HL-60 (cell line): ENCODE data around the gene ABCC4.
A peak's percentile ranks its signal among the peaks of the same experiment; 100 is the strongest.

ENCODE experiments used
- DNase-seq, 2 experiments: peaks; one replicate each; pipeline ENCODE4 v3.0.0-alpha.2; 2010 to 2020; ENCODE audit warnings: low read depth in 1 of 2, low spot score in 1 of 2
- H3K27ac ChIP-seq: fragments of 250-450 bp; sonication (Bioruptor Pico); replicated peaks from 2 replicates; pipeline ENCODE4 v1.5.1; 2020; ENCODE audit warnings: mild to moderate bottlenecking, moderate library complexity
- H3K27me3 ChIP-seq: fragments of 250-450 bp; sonication (Bioruptor Pico); 2 replicates; pipeline ENCODE4 v1.5.1; 2021; ENCODE audit warnings: mild to moderate bottlenecking, moderate library complexity; ENCODE audit not compliant: insufficient read depth, poor library complexity, severe bottlenecking
- H3K4me3 ChIP-seq: replicated peaks from 2 replicates; pipeline ENCODE4 v1.5.1; 2011; ENCODE audit warnings: mild to moderate bottlenecking, control low read depth, low read length; ENCODE audit not compliant: insufficient read depth
- GABPA ChIP-seq: IDR thresholded peaks from 2 replicates; pipeline ENCODE4 v1.6.1; 2012; ENCODE audit warnings: low read depth
- POLR2AphosphoS5 ChIP-seq: IDR thresholded peaks from 2 replicates; pipeline ENCODE4 v1.6.1; 2012; ENCODE audit warnings: low read depth
- SPI1 ChIP-seq: IDR thresholded peaks from 2 replicates; pipeline ENCODE4 v1.6.1; 2012; ENCODE audit warnings: low read depth, mild to moderate bottlenecking, borderline replicate concordance
- TF ChIP-seq, protein P1 (sequence below): IDR thresholded peaks from 2 replicates; pipeline ENCODE4 v1.6.1; 2012; ENCODE audit warnings: low read depth; ENCODE audit not compliant: insufficient replicate concordance
- TF ChIP-seq, protein P2 (sequence below): IDR thresholded peaks from one replicate; pipeline ENCODE4 v1.5.1; 2011; ENCODE audit warnings: low read length, control low read depth, inconsistent platforms; ENCODE audit not compliant: insufficient read depth

ABCC4 gene

DNA sequence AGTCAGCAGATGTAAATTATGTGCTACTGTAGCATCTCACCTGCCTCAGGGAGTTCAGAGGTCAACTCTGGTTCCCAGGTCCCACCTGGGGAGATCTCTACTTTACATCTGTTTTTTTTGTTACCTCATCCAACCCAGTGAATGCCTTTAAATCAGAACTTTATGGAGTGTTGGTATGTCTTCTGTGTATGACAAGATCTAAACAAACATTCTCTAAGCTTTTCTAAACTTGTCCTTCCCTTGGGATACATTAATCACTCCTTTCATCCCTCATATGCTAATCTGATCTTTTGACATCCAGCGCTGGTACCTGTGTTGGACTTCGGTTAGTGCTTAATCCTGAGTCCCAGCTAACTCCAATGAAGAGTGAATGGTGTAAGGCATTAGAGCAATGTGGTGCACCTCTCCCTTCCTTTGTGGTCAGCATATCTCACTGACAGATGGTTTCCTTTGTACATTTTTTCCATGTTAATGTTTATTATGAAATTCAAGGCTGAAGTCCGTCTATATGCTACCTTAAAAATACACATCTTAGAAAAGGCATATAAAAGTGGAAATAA, 213.4 kb downstream of the ABCC4 start:
- no peak overlapping the region for H3K4me3 ChIP-seq
- H3K27me3 ChIP-seq = no peaks in the 10 kb centered on the region
- DNase-seq = peak; percentile 22 to 42
- TF ChIP-seq SPI1 (no peak), POLR2AphosphoS5 (peak; percentile 75)
- H3K27ac ChIP-seq = no peak overlapping the region

DNA sequence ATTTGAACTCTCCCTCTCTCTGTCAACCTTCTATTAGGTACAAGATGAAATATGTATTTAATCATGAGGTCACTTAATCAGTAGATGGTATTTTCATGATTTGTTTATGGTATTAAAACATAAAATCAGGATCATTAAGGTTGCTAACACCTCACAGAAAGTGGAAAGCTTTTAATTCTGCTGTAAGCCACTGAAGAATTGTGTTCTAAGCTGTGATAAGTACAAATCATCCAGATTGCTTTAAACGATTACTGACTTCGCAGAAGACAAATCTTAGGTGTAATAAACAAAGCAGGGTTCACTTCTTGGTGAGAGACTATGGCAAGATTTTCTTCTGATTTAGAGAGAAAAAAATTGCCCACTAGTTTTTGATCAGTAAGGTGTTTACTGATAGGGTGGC, 214.5 kb downstream of the ABCC4 start:
- Histone ChIP-seq H3K27ac (no peak overlapping the region), H3K4me3 (no peak overlapping the region), H3K27me3 (no peaks in the 10 kb centered on the region)
- DNase-seq = no peak
- TF ChIP-seq SPI1 (no peak), POLR2AphosphoS5 (no peak), GABPA (no peak)
- TF ChIP-seq, protein P1, sequence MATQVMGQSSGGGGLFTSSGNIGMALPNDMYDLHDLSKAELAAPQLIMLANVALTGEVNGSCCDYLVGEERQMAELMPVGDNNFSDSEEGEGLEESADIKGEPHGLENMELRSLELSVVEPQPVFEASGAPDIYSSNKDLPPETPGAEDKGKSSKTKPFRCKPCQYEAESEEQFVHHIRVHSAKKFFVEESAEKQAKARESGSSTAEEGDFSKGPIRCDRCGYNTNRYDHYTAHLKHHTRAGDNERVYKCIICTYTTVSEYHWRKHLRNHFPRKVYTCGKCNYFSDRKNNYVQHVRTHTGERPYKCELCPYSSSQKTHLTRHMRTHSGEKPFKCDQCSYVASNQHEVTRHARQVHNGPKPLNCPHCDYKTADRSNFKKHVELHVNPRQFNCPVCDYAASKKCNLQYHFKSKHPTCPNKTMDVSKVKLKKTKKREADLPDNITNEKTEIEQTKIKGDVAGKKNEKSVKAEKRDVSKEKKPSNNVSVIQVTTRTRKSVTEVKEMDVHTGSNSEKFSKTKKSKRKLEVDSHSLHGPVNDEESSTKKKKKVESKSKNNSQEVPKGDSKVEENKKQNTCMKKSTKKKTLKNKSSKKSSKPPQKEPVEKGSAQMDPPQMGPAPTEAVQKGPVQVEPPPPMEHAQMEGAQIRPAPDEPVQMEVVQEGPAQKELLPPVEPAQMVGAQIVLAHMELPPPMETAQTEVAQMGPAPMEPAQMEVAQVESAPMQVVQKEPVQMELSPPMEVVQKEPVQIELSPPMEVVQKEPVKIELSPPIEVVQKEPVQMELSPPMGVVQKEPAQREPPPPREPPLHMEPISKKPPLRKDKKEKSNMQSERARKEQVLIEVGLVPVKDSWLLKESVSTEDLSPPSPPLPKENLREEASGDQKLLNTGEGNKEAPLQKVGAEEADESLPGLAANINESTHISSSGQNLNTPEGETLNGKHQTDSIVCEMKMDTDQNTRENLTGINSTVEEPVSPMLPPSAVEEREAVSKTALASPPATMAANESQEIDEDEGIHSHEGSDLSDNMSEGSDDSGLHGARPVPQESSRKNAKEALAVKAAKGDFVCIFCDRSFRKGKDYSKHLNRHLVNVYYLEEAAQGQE = no peak
- TF ChIP-seq, protein P2, sequence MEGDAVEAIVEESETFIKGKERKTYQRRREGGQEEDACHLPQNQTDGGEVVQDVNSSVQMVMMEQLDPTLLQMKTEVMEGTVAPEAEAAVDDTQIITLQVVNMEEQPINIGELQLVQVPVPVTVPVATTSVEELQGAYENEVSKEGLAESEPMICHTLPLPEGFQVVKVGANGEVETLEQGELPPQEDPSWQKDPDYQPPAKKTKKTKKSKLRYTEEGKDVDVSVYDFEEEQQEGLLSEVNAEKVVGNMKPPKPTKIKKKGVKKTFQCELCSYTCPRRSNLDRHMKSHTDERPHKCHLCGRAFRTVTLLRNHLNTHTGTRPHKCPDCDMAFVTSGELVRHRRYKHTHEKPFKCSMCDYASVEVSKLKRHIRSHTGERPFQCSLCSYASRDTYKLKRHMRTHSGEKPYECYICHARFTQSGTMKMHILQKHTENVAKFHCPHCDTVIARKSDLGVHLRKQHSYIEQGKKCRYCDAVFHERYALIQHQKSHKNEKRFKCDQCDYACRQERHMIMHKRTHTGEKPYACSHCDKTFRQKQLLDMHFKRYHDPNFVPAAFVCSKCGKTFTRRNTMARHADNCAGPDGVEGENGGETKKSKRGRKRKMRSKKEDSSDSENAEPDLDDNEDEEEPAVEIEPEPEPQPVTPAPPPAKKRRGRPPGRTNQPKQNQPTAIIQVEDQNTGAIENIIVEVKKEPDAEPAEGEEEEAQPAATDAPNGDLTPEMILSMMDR = no peak

GRCh38 chr13:95083758-95084157, 217.5 kb downstream of the ABCC4 start:
- Histone ChIP-seq H3K27ac (no peak overlapping the region), H3K27me3 (no peaks in the 10 kb centered on the region), H3K4me3 (no peak overlapping the region)
- DNase-seq = no peak
- TF ChIP-seq SPI1 (peak; percentile 27; the same call in 1 of the 2 replicates), GABPA (no peak)

DNA sequence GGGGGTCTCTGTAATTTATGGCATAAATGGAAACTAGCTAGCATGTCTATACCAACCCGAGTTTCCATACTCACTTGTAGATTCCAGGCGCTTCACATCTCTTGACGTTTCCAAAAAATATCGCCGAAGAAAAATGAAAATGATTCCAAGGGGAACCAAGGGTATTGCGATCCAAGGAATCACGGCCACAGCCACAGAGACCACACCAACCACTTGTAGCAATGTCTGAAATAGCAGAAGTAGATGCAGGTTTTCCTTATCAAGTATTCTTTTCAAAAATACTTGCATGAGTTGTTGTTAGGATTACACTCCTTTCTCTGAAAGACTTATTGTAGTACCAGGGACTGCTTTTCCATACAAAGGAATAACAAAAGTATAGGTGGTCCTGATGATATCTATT, 218.2 kb downstream of the ABCC4 start:
- Histone ChIP-seq H3K4me3 (no peak overlapping the region), H3K27me3 (no peaks in the 10 kb centered on the region), H3K27ac (no peak overlapping the region)
- TF ChIP-seq, protein P1 = no peak
- TF ChIP-seq, protein P2 = no peak
- TF ChIP-seq GABPA (no peak), POLR2AphosphoS5 (no peak), SPI1 (no peak)
- no peak for DNase-seq

DNA sequence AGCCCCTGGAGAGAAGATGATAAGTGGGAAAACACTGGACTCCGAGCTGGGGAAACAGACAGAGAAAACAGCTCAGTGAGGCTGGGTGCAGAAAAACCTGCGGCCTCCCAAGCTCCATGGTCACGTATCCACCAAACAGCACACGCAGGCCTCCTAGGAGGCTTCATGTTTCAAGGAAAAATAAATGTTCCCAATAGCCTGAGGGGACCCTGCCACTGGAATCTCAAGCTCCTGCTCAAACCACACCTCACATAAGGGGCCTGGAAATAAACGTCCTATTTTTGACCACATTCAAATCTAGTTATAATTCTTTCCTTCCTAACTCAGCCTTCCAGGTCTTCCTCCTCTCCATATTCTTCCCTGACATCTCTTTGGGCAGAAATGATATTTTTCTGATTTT, 225.7 kb downstream of the ABCC4 start:
- TF ChIP-seq SPI1 = no peak
- TF ChIP-seq POLR2AphosphoS5 = no peak
- TF ChIP-seq, protein P2 = no peak
- TF ChIP-seq, protein P1 = no peak
- TF ChIP-seq GABPA = no peak
- DNase-seq = no peak
- Histone ChIP-seq H3K27me3 (no peaks in the 10 kb centered on the region), H3K4me3 (no peak overlapping the region), H3K27ac (no peak overlapping the region)
